ENCODE results near the gene RFX8.
"Not testable (repeated sequence)": the region's sequence is repeated elsewhere in the genome, so short reads cannot be mapped to it uniquely, and the experiment has no call there.

RFX8 gene

GRCh38 chr2:101355401-101356054 is 119.4 kb downstream of the RFX8 start:
- in situ Hi-C loops (cut with MboI; ENCODE audit: low sequenced_read_pairs), result no loop called here

GRCh38 chr2:101354420-101355311 is 120.2 kb downstream of the RFX8 start:
- in situ Hi-C loops (cut with MboI; ENCODE audit: low sequenced_read_pairs), result no loop called here

DNA sequence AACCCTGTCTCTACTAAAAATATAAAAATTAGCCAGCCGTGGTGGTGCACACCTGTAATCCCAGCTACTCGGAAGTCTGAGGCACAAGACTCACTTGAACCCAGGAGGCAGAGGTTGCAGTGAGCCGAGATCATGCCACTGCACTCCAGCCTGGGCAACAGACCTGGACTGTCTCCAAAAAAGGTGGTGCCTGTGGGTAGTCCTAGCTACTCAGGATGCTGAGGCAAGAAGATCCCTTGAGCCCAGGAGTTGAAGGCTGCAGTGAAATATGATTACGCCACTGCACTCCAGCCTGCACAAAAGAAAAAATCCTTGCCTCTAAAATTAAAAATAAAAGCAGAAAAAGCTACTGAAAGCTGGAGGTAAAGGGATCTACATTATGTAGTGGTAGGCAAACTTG is 122.3 kb downstream of the RFX8 start:
- in situ Hi-C loops (cut with MboI; ENCODE audit: low sequenced_read_pairs), result not testable (repeated sequence)

DNA sequence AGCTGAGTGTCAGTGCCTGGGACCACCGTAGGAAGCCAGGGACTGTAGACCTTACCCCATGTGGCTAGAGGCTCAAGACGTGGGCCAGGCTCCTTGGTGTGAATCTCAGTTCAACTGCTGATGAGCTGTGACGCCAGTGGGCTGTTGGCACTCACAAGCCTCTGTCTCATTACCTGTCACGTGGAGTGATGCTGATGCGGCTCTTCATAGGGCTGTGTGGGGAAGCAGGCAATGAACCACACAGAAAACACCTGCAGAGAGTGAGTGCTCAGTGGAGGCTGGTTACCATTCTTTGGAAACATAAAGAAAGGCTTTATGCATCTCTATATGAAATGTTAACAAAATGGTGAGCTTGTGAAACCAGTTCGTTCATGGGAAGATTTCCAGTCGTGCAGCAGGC is 123.7 kb downstream of the RFX8 start:
- in situ Hi-C loops (cut with MboI; ENCODE audit: low sequenced_read_pairs), result no loop called here

GRCh38 chr2:101349893-101350662 is 124.8 kb downstream of the RFX8 start:
- in situ Hi-C loops (cut with MboI; ENCODE audit: low sequenced_read_pairs), result no loop called here

- in situ Hi-C loops (cut with MboI; ENCODE audit: low sequenced_read_pairs), result no loop called here
These were observed 126.0 kb downstream of the RFX8 start for GRCh38 chr2:101348883-101349282.
